Measurements from ENCODE around the gene LSP1. TPM values are rescaled to one million over a fixed set of nuclear protein-coding genes. Genes with fewer than 3 reads are reported as not detected.
A peak's percentile ranks its signal among the peaks of the same experiment; 100 is the strongest.

LSP1 gene
- total and polyA plus RNA-seq, 2 of the 8 experiments (the other 6 are each of a cell fraction or from before 2014, with no cell fraction given), result 0.03 TPM; not detected in 1

- no peak overlapping the region for H3K9ac ChIP-seq (replicated peaks in 1 of 4; ENCODE audit: extremely low read depth in 1 of 4, low read depth in 3 of 4, low read length in 3 of 4)
- TF ChIP-seq ATF2 (IDR thresholded peaks at IDR 0.05; ENCODE audit: low read length) (no peak), SP2 (IDR thresholded peaks at IDR 0.05; ENCODE audit: low read length) (no peak)
- no peak overlapping the region for H3K4me2 ChIP-seq (ENCODE audit: insufficient read depth in 1 of 2, low read depth in 2 of 2, low read length in 2 of 2)
- H2BK15ac ChIP-seq (ENCODE audit: low read length), result no peak overlapping the region
- CTCF ChIA-PET (ENCODE audit: partially characterized antibody), result interaction anchor here (1.2 to 4.4 kb wide), 4 partner anchors 25 to 237 kb away, joined by 4 to 47 read pairs (median 22); partner anchors contain the start of gene PRR33
- H3K56ac ChIP-seq (replicated peaks; ENCODE audit: insufficient read length, low read depth, low read length), result peak overlapping the region; percentile 6
- no peak overlapping the region for H2BK5ac ChIP-seq (ENCODE audit: low read depth, low read length)
- H3K18ac ChIP-seq (ENCODE audit: extremely low read depth, low read length), result no peak overlapping the region
- no peak overlapping the region for H3K4me3 ChIP-seq (ENCODE audit: extremely low read depth in 1 of 4, insufficient read depth in 2 of 4, low read depth in 3 of 4, low read length in 4 of 4)
- H3K9me3 ChIP-seq (ENCODE audit: insufficient read depth in 2 of 2, low read depth in 1 of 2, low read length in 1 of 2), result no peaks in the 10 kb centered on the region
- H3K27ac ChIP-seq (ENCODE audit: low read depth, low read length), result no peak overlapping the region
- 90 to 100% methylated on average over 2 of the region's 2 CpGs for WGBS, 2 experiments (ENCODE audit: extremely low coverage in 1 of 2, insufficient coverage in 1 of 2, insufficient read length in 1 of 2, insufficient replicate concordance in 2 of 2, low coverage in 1 of 2, low lambda C conversion rate in 2 of 2, missing lambda C conversion rate in 1 of 2)
- H4K5ac ChIP-seq (ENCODE audit: insufficient read length, low read depth, low read length), result no peak overlapping the region
- no peak overlapping the region for H3K4ac ChIP-seq (replicated peaks; ENCODE audit: insufficient read length, low read depth, low read length)
- FAIRE-seq, result no peak
- no peak overlapping the region for H4K8ac ChIP-seq (ENCODE audit: extremely low read depth, insufficient read depth, low read length)
- H4K91ac ChIP-seq (replicated peaks; ENCODE audit: insufficient read length, low read length), result no peak overlapping the region
- H2BK120ac ChIP-seq (replicated peaks; ENCODE audit: low read depth, low read length), result no peak overlapping the region
- peaks cover 5% of the 10 kb centered on the region; the same call in 1 of the 2 replicates for H3K23me2 ChIP-seq (ENCODE audit: low read depth, low read length)
- no peaks in the 10 kb centered on the region for H3K36me3 ChIP-seq (ENCODE audit: control insufficient read depth in 2 of 4, insufficient read depth in 4 of 4, low read length in 3 of 4)
- DNase-seq (ENCODE audit: low read depth in 1 of 2, low spot score in 2 of 2), result no peak
- peaks cover 0 to 2% of the 10 kb centered on the region in 2 experiments for H4K20me1 ChIP-seq (replicated peaks in 1 of 2; ENCODE audit: control insufficient read depth in 1 of 2, insufficient read depth in 2 of 2, low read length in 2 of 2)
- no peaks in the 10 kb centered on the region for H3K27me3 ChIP-seq (replicated peaks in 1 of 4; ENCODE audit: control insufficient read depth in 3 of 4, extremely low read depth in 1 of 4, insufficient read depth in 3 of 4, low read length in 3 of 4)
- H2BK20ac ChIP-seq (ENCODE audit: low read length), result no peak overlapping the region
- no peak overlapping the region for H3K14ac ChIP-seq (ENCODE audit: insufficient read length)
- no peak overlapping the region for H3K23ac ChIP-seq (ENCODE audit: insufficient read length)
- no peak overlapping the region for H2BK12ac ChIP-seq (ENCODE audit: low read depth, low read length)
- POLR2A ChIA-PET (ENCODE audit: partially characterized antibody), result no interaction called here
- no peaks in the 10 kb centered on the region for H3K79me2 ChIP-seq (ENCODE audit: control insufficient read depth in 1 of 2, insufficient read depth in 2 of 2, low read length in 2 of 2)
- peaks cover 0 to 3% (median 3%) of the 10 kb centered on the region in 4 experiments; a peak in 4 of 7 replicates for H3K4me1 ChIP-seq (replicated peaks in 1 of 4; ENCODE audit: control insufficient read depth in 3 of 4, insufficient read depth in 4 of 4, low read length in 3 of 4)
- H3K79me1 ChIP-seq (ENCODE audit: low read depth, low read length), result no peaks in the 10 kb centered on the region
- no peak overlapping the region for H2AFZ ChIP-seq (ENCODE audit: low read length)
- 0 out of 2 replicates have a peak overlapping the region, but pooled peaks have one; percentile 39 for H2AK5ac ChIP-seq (ENCODE audit: low read depth, low read length)
Measured at GRCh38 chr11:1915795-1916131, 62.9 kb downstream of the LSP1 start.

Measured in H1 (cell line).